Ascending aorta (tissue), 2 donors: Measurements from ENCODE around the gene FERMT3. TPM values are rescaled to one million over a fixed set of nuclear protein-coding genes. Genes with fewer than 3 reads are reported as not detected.
A peak's percentile ranks its signal among the peaks of the same experiment; 100 is the strongest.

Experiments
- DNase-seq, 2 donors: peaks; one replicate each; pipeline ENCODE4 v3.0.0-alpha.2; 2019; ENCODE audit warnings: low spot score in 2 of 2
- H3K27ac ChIP-seq, 2 donors: fragments of 200-600 bp; sonication (generic); one replicate each; pipeline ENCODE4 v1.5.1; 2016 to 2017; ENCODE audit warnings: mild to moderate bottlenecking in 1 of 2
- H3K27me3 ChIP-seq: fragments of 200-600 bp; sonication (generic); one replicate; pipeline ENCODE4 v1.5.1; 2017
- H3K36me3 ChIP-seq, 2 donors: fragments of 200-600 bp; sonication (generic); one replicate each; pipeline ENCODE4 v1.5.1; 2016
- H3K4me1 ChIP-seq, 2 donors: fragments of 200-600 bp; sonication (generic); one replicate each; pipeline ENCODE4 v1.5.1; 2016 to 2017; ENCODE audit warnings: mild to moderate bottlenecking in 1 of 2
- H3K4me3 ChIP-seq, 2 donors: fragments of 200-600 bp; sonication (generic); one replicate each; pipeline ENCODE4 v1.5.1; 2016 to 2017; ENCODE audit warnings: mild to moderate bottlenecking in 1 of 2
- H3K9me3 ChIP-seq, 2 donors: fragments of 200-600 bp; sonication (generic); one replicate each; pipeline ENCODE4 v1.5.1; 2016
- intact Hi-C: fragments of 100-400 bp; cut with DNase I; formaldehyde crosslinking; loops from one replicate; pipeline ENCODE4 v1.15.1; 2023
- total RNA-seq: library from RNA; depleted of rRNA; stranded (reverse); fragments of >200 nt; gene quantifications from one replicate; pipeline ENCODE4 v1.1.0, GENCODE V29; 2016
- TF ChIP-seq, protein P1 (sequence below), 3 experiments: fragments of 200-600 bp in 2 of 3; fragments of 450-650 bp in 1 of 3; sonication (generic) in 2 of 3; IDR thresholded peaks; one replicate each; pipeline ENCODE4 v1.5.1; 2016 to 2019; ENCODE audit warnings: antibody characterized with exemption in 3 of 3, mild to moderate bottlenecking in 1 of 3, moderate library complexity in 1 of 3

Gene FERMT3
- total RNA-seq, 1 donor from 2014 or later: 55.2 TPM

DNA sequence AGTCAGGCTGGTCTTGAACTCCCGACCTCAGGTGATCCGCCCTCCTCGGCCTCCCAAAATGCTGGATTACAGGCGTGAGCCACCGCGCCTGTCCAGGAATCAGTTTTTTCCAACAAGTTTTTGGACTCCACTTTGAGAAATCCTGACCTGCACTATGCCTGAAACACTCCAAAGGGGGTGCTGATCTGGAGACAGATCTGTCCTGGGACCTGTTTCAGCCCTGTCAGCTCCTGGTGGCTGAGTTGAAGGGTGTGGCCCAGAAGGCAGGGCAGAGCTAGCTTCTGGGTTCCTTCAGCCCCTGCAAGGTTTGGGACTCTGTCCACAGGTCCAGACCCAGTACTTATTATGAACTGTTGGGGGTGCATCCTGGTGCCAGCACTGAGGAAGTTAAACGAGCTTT, 25.0 kb downstream of the FERMT3 start:
- Histone ChIP-seq H3K27ac (peak overlapping the region in 1 of 2 donors; percentile 20), H3K27me3 (no peaks in the 10 kb centered on the region), H3K4me1 (peaks cover 5 to 47% of the 10 kb centered on the region in 2 donors), H3K9me3 (no peaks in the 10 kb centered on the region), H3K4me3 (no peak overlapping the region), H3K36me3 (no peaks in the 10 kb centered on the region)
- intact Hi-C loops: no loop called here
- no peak for DNase-seq
- TF ChIP-seq, protein P1, sequence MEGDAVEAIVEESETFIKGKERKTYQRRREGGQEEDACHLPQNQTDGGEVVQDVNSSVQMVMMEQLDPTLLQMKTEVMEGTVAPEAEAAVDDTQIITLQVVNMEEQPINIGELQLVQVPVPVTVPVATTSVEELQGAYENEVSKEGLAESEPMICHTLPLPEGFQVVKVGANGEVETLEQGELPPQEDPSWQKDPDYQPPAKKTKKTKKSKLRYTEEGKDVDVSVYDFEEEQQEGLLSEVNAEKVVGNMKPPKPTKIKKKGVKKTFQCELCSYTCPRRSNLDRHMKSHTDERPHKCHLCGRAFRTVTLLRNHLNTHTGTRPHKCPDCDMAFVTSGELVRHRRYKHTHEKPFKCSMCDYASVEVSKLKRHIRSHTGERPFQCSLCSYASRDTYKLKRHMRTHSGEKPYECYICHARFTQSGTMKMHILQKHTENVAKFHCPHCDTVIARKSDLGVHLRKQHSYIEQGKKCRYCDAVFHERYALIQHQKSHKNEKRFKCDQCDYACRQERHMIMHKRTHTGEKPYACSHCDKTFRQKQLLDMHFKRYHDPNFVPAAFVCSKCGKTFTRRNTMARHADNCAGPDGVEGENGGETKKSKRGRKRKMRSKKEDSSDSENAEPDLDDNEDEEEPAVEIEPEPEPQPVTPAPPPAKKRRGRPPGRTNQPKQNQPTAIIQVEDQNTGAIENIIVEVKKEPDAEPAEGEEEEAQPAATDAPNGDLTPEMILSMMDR (IDR thresholded peaks at IDR 0.05): no peak

DNA sequence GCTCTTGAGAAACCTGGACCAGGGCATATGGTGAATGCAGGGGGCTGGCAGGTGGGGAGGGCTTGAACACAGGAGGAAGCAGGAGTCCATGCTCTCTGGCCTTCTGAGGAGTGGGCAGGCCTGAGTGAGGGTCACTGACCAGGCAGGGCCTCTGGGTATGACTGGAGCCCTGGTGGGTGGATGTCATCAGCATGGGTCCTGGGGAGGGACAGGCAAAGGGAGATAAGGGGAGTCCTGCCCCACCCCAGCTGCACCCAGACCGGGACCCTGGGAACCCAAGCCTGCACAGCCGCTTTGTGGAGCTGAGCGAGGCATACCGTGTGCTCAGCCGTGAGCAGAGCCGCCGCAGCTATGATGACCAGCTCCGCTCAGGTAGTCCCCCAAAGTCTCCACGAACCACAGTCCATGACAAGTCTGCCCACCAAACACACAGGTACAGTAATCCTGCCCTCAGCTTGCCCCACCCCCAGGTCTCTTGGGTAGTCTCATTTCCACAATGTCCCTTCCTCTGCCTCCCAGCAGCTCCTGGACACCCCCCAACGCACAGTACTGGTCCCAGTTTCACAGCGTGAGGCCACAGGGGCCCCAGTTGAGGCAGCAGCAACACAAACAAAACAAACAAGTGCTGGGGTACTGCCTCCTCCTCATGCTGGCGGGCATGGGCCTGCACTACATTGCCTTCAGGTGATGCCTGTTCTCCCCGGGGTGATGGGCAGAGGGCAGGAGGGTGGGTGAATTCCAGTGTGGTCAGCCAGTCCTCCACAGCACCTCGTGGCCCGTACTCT, 25.9 kb downstream of the FERMT3 start:
- Histone ChIP-seq H3K36me3 (peaks cover 3 to 4% of the 10 kb centered on the region in 2 donors), H3K4me3 (no peak overlapping the region), H3K9me3 (no peaks in the 10 kb centered on the region), H3K4me1 (peaks cover 5 to 39% of the 10 kb centered on the region in 2 donors), H3K27ac (peak overlapping the region; percentile 49 to 88), H3K27me3 (no peaks in the 10 kb centered on the region)
- intact Hi-C loops: no loop called here
- TF ChIP-seq, protein P1 (IDR thresholded peaks at IDR 0.05): no peak
- peak in 1 of 2 donors; percentile 64 for DNase-seq

DNA sequence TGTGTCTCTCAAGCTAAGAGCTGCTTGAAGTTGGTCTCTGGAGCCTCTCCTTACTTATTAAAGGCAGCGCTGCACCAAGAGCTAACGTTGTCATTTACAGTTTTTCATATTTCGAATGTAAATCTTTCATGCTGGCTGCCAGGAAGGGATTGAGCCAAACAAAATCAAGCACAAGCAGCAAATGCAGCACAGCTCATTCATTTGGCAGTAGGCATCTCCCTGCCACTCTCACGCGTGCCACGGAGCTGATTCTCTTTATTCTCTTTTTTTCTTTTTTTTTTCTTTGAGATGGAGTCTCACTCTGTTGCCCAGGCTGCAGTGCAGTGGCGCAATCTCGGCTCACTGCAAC, 26.4 kb downstream of the FERMT3 start:
- Histone ChIP-seq H3K4me3 (peak overlapping the region in 1 of 2 donors; percentile 80), H3K27me3 (no peaks in the 10 kb centered on the region), H3K27ac (peak overlapping the region; percentile 49 to 88), H3K36me3 (peaks cover 8 to 9% of the 10 kb centered on the region in 2 donors), H3K4me1 (peaks cover 5 to 34% of the 10 kb centered on the region in 2 donors), H3K9me3 (no peaks in the 10 kb centered on the region)
- intact Hi-C loops: no loop called here
- TF ChIP-seq, protein P1 (IDR thresholded peaks at IDR 0.05): no peak
- DNase-seq: no peak

DNA sequence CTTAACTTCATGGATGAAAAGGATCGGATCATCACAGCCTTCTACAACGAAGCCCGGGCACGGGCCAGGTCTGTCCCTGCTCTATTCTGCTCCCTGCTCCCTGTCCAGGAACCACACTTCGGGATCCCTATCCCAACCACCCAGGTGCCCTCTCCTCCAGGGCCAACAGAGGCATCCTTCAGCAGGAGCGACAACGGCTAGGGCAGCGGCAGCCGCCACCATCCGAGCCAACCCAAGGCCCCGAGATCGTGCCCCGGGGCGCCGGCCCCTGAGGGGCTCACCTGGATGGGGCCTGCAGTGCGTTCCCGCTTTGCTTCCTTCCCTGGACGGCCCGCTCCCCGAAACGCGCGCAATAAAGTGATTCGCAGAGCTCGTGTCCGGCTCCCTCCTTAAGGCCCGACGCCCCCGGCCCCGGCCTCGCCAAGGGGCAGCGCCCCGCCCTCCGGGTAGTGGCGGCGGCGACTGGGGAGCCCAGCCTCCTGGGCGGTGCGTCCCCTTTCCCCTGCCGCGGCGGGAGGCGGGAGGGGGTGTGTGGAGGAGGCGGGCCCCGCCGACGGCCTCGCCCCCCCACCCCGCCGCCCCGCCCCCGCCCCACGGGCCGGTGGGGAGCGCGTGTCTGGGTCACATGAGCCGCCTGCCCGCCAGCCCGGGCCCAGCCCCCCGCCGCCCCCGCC, 27.5 kb downstream of the FERMT3 start, which contains the start of gene VEGFB:
Gene VEGFB, plus strand, starts transcription at position 672 of the 674 bp plus-strand sequence. CDS start 250 bp downstream, outside the sequence.
- peak within 1 kb of the TSS; percentile 84 to 92 for H3K27ac ChIP-seq
- TF ChIP-seq, protein P1 (IDR thresholded peaks at IDR 0.05): no peak
- peak within 1 kb of the TSS; percentile 87 to 92 for H3K4me3 ChIP-seq
- intact Hi-C loops: no loop called here
- H3K9me3 ChIP-seq: no peaks in the 10 kb centered on the region
- H3K4me1 ChIP-seq: peaks cover 5 to 33% of the 10 kb centered on the region in 2 donors
- H3K27me3 ChIP-seq: no peaks in the 10 kb centered on the region
- peak in 1 of 2 donors; percentile 87 for DNase-seq
- peaks cover 17 to 19% of the 10 kb centered on the region in 2 donors for H3K36me3 ChIP-seq

- H3K4me1 ChIP-seq: peaks cover 5 to 27% of the 10 kb centered on the region in 2 donors
- DNase-seq: peak in 1 of 2 donors; percentile 78
- H3K4me3 ChIP-seq: peak overlapping the region; percentile 87 to 92
- H3K27ac ChIP-seq: peak overlapping the region; percentile 84 to 92
- TF ChIP-seq, protein P1 (IDR thresholded peaks at IDR 0.05): peak in 1 of 3 experiments; percentile 5
- no peaks in the 10 kb centered on the region for H3K9me3 ChIP-seq
- no peaks in the 10 kb centered on the region for H3K27me3 ChIP-seq
- peaks cover 17 to 19% of the 10 kb centered on the region in 2 donors for H3K36me3 ChIP-seq
- intact Hi-C loops: no loop called here
Observed at GRCh38 chr11:64234647-64235379, 28.3 kb downstream of the FERMT3 start.
